Gastroesophageal sphincter (tissue), 3 donors: ENCODE measurements around the gene SIX5.

Source experiments
- CTCF ChIP-seq, 4 experiments: fragments of 200-600 bp in 2 of 4; fragments of 450-650 bp in 2 of 4; sonication (generic) in 1 of 4; IDR thresholded peaks; one replicate each; pipeline ENCODE4 v1.5.1; 2017 to 2019; ENCODE audit warnings: antibody characterized with exemption in 4 of 4, mild to moderate bottlenecking in 2 of 4, moderate library complexity in 2 of 4
- POLR2A ChIP-seq, 2 donors: fragments of 450-650 bp; IDR thresholded peaks; one replicate each; pipeline ENCODE4 v1.6.1; 2017; ENCODE audit warnings: antibody characterized with exemption in 2 of 2, mild to moderate bottlenecking in 2 of 2, moderate library complexity in 1 of 2
- POLR2AphosphoS5 ChIP-seq: sonication (generic); formaldehyde crosslinking; IDR thresholded peaks from one replicate; pipeline ENCODE4 v1.6.1; 2017; ENCODE audit warnings: antibody characterized with exemption

GRCh38 chr19:45804140-45804958, 35.3 kb upstream of the SIX5 start:
- TF ChIP-seq CTCF (IDR thresholded peaks at IDR 0.05): no peak
- TF ChIP-seq POLR2A (IDR thresholded peaks at IDR 0.05): no peak
- TF ChIP-seq POLR2AphosphoS5: no peak
